HG03442 (cell line): ENCODE results near the gene IFT57.
"Not testable (repeated sequence)": the region's sequence is repeated elsewhere in the genome, so short reads cannot be mapped to it uniquely, and the experiment has no call there.

Experiments used
- ATAC-seq: cut with Tn5 transposase; IDR thresholded peaks from one replicate; pipeline ENCODE4 v1.9.1; 2021; ENCODE audit warnings: mild to moderate bottlenecking, moderate library complexity; ENCODE audit not compliant: unreplicated experiment

The IFT57 gene

GRCh38 chr3:108221911-108222852 is at the start of gene IFT57:
IFT57 (minus strand) TSS chr3:108222424; CDS start chr3:108222322, 102 bp downstream.
- peak; percentile 93 for ATAC-seq

- no peak for ATAC-seq
Measured at GRCh38 chr3:108271626-108272025, 49.4 kb upstream of the IFT57 start.

GRCh38 chr3:108268235-108268634 is 46.0 kb upstream of the IFT57 start:
- ATAC-seq: not testable (repeated sequence)

GRCh38 chr3:108264534-108265298 is 42.5 kb upstream of the IFT57 start:
- ATAC-seq: not testable (repeated sequence)

GRCh38 chr3:108255131-108255530 is 32.9 kb upstream of the IFT57 start:
- ATAC-seq: no peak

- no peak for ATAC-seq
Measured at GRCh38 chr3:108251844-108252243, 29.6 kb upstream of the IFT57 start.

- ATAC-seq: no peak
Measured at GRCh38 chr3:108251265-108251664, 29.0 kb upstream of the IFT57 start.

GRCh38 chr3:108250626-108251025 is 28.4 kb upstream of the IFT57 start:
- no peak for ATAC-seq

- no peak for ATAC-seq
Measured at GRCh38 chr3:108243243-108243642, 21.0 kb upstream of the IFT57 start.

GRCh38 chr3:108242776-108243175 is 20.6 kb upstream of the IFT57 start:
- no peak for ATAC-seq

- no peak for ATAC-seq
Measured at GRCh38 chr3:108241721-108242120, 19.5 kb upstream of the IFT57 start.

- ATAC-seq: no peak
Measured at GRCh38 chr3:108241146-108241545, 18.9 kb upstream of the IFT57 start.

- no peak for ATAC-seq
Measured at GRCh38 chr3:108239082-108239481, 16.9 kb upstream of the IFT57 start.

GRCh38 chr3:108235290-108235689 is 13.1 kb upstream of the IFT57 start:
- ATAC-seq: no peak

GRCh38 chr3:108234387-108234957 is 12.2 kb upstream of the IFT57 start:
- ATAC-seq: no peak

GRCh38 chr3:108228286-108228685 is 6.1 kb upstream of the IFT57 start:
- no peak for ATAC-seq

- no peak for ATAC-seq
Measured at GRCh38 chr3:108227131-108227530, 4.9 kb upstream of the IFT57 start.

- ATAC-seq: no peak
Measured at GRCh38 chr3:108225221-108225620, 3.0 kb upstream of the IFT57 start.

GRCh38 chr3:108223928-108224327 is 1.7 kb upstream of the IFT57 start:
- ATAC-seq: no peak

- ATAC-seq: no peak
Measured at GRCh38 chr3:108222853-108223565, 785 bp upstream of the IFT57 start.

GRCh38 chr3:108221393-108221792 is 831 bp downstream of the IFT57 start:
- no peak for ATAC-seq
